GM21723 (cell line): ENCODE measurements around the gene SEPHS1.
"Not testable (repeated sequence)": the region's sequence is repeated elsewhere in the genome, so short reads cannot be mapped to it uniquely, and the experiment has no call there.

Source experiments
- ATAC-seq: cut with Tn5 transposase; IDR thresholded peaks from one replicate; pipeline ENCODE4 v1.9.1; 2021; ENCODE audit warnings: mild to moderate bottlenecking, moderate library complexity; ENCODE audit not compliant: unreplicated experiment

SEPHS1 gene

GRCh38 chr10:13365243-13365642 is 17.1 kb upstream of the SEPHS1 start:
- ATAC-seq, result no peak

- ATAC-seq, result no peak
Measured at GRCh38 chr10:13360587-13360986, 12.5 kb upstream of the SEPHS1 start.

GRCh38 chr10:13356392-13356791 is 8.3 kb upstream of the SEPHS1 start:
- ATAC-seq, result no peak

- ATAC-seq, result no peak
Measured at GRCh38 chr10:13354783-13355182, 6.7 kb upstream of the SEPHS1 start.

- ATAC-seq, result no peak
Measured at GRCh38 chr10:13352519-13352918, 4.4 kb upstream of the SEPHS1 start.

- no peak for ATAC-seq
Measured at GRCh38 chr10:13351340-13351915, 3.3 kb upstream of the SEPHS1 start.

GRCh38 chr10:13349463-13350274 is 1.6 kb upstream of the SEPHS1 start:
- no peak for ATAC-seq

GRCh38 chr10:13347500-13348156 is 465 bp downstream of the SEPHS1 start:
- peak; percentile 56 for ATAC-seq

GRCh38 chr10:13347043-13347499 is 1.0 kb downstream of the SEPHS1 start:
- peak; percentile 14 for ATAC-seq

GRCh38 chr10:13346283-13347042 is 1.6 kb downstream of the SEPHS1 start:
- no peak for ATAC-seq

GRCh38 chr10:13340626-13341376 is 7.3 kb downstream of the SEPHS1 start:
- ATAC-seq, result peak; percentile 94

- ATAC-seq, result no peak
Measured at GRCh38 chr10:13340068-13340467, 8.0 kb downstream of the SEPHS1 start.

- no peak for ATAC-seq
Measured at GRCh38 chr10:13338390-13339110, 9.5 kb downstream of the SEPHS1 start.

GRCh38 chr10:13337827-13338196 is 10.3 kb downstream of the SEPHS1 start:
- ATAC-seq, result no peak

- ATAC-seq, result no peak
Measured at GRCh38 chr10:13337128-13337826, 10.8 kb downstream of the SEPHS1 start.

- ATAC-seq, result peak; percentile 45
Measured at GRCh38 chr10:13335881-13336280, 12.2 kb downstream of the SEPHS1 start.

GRCh38 chr10:13334556-13334955 is 13.5 kb downstream of the SEPHS1 start:
- ATAC-seq, result no peak

- no peak for ATAC-seq
Measured at GRCh38 chr10:13331646-13332045, 16.4 kb downstream of the SEPHS1 start.

GRCh38 chr10:13330980-13331379 is 17.1 kb downstream of the SEPHS1 start:
- ATAC-seq, result not testable (repeated sequence)
